GM21526 (cell line): ENCODE results near the gene AGXT.
"Not testable (repeated sequence)": the region's sequence is repeated elsewhere in the genome, so short reads cannot be mapped to it uniquely, and the experiment has no call there.

Source experiments
- ATAC-seq: cut with Tn5 transposase; IDR thresholded peaks from one replicate; pipeline ENCODE4 v1.9.1; 2021; ENCODE audit warnings: moderate library complexity; ENCODE audit not compliant: unreplicated experiment, low FRiP score

AGXT gene

DNA sequence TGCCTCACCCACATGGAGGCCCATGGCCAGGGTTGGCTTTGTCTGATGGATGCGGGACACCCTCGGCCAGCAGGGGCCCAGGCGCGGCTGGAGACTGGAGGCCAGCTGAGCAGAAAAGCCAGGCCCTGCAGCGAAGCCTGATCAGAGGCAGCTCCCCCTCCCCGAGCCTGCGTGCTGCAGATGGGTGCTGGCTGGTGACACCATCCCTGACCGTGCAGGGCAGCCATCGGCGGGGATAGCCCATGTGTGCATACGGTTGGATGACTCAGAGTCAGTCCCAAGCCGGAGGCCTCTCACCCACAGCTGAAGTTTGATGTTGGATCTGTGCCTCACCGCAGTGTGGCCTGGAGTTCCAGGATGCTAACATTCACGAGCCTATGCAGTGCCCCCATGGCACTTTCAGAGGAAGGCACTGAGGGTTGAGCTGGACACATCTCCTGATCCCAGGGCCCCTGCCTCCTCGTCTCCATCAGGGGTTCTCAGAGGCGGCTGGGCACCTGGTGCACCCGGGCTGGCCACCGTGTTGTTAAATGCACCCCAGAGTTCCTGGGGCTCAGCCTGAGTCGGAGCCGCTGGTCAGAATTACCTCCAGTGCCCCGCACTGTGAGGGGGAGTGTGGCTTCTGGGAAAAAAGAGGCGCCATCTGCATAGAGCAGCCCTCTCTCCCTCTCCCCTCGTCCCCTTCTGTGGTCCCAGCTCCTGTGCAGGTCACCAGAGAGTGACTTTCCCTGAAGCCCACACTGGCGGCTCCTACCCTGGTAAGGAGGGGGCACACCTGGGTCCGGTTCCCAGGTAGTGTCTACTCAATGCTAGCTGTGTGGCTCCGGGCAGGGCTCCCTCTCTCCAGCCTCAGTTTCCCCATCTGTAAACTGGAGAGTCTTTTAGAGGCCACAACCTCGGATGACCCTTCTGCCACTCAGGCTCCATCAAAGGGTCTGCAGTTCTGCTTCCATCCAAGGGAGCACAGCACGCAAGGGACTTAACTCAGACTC, 29.2 kb upstream of the AGXT start:
- no peak for ATAC-seq

DNA sequence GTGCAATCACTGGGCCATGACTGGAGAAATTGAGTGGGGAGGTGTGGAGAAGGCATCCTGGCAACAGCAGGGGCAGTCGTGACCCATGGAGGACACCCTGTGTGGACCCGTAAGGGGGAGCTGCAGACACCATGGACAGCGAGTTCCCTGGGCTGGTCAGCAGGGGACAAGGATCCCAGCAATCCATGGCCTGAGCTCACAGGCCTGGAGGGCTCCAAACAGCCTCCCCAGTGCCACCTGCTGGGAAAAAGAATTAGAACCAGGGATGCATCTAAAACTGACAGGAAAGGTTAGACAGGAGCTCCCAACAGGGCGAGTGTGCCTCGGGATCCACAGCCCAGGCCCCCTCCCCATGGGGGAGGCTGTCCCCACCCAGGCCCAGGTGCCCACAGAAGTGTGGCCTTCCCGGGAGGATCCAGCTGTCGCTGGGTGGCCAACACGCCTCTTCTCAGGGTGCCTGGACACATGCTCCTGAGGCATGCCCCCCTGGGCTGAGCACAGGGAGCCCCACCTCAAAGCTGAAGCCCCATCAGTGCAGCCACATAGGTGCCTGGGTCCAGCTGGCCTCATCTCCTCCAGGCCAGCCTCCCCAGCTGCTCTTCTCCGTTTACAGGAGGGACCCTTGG, 28.1 kb upstream of the AGXT start:
- ATAC-seq = no peak

DNA sequence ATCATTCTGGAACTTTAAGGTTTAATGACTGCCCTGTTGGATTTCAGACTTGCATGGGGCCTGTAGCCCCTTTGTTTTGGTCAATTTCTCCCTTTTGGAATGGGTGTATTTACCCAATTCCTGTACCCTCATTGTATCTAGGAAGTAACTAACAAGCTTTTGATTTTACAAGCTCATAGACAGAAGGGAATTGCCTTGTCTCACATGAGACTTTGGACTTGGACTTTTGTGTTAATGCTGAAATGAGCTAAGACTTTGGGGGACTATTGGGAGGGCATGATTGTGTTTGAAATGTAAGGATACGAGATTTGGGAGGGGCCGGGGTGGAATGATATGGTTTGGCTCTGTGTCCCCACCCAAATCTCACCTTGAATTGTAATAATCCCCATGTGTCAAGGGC, 22.3 kb upstream of the AGXT start:
- ATAC-seq = not testable (repeated sequence)

DNA sequence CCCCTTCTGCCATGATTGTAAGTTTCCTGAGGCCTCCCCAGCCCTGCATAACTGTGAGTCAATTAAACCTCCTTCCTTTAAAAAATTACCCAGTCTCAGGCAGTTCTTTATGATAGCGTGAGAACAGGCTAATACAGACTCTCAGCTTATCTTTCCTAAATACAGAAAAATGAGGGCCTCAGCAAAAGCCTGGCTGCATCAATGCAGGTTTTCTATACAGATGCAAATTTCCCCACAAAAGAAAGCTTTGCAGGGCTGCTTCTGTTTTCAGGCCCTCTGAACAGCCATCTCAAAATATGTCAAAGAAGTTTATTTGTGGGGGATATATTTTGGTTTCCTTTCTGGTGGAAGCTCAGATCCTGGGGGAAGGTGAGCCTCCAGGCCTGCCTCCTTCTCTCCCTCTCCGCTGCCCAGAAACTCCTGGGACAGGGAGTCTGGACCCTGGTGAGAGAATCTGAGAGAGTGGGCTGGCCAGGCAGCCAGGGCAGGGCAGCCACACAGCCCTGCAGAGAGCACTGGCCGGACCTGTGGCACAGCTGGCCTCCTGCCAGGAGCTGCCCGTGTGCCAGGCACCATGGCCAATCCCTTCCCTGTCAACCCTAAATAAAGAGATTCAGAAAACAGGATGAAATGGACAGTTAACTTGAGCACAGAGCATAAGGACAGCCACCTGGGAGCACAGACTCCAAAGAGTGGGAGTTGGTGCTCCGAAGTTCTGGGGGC, 21.6 kb upstream of the AGXT start:
- no peak for ATAC-seq

DNA sequence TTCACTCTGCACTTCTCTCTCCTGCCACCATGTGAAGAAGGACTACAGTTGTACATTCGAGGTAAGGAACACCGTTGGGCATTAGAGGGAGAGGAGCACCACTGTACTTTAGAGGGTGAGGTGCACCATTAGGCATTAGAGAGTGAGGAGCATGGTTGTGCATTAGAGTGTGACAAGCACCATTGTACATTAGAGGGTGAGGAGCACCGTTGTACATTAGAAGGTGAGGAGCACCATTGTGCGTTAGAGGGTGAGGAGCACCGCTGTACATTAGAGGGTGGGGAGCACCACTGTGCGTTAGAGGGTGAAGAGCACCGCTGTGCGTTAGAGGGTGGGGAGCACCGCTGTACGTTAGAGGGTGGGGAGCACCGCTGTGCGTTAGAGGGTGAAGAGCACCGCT, 20.8 kb upstream of the AGXT start:
- ATAC-seq = no peak

DNA sequence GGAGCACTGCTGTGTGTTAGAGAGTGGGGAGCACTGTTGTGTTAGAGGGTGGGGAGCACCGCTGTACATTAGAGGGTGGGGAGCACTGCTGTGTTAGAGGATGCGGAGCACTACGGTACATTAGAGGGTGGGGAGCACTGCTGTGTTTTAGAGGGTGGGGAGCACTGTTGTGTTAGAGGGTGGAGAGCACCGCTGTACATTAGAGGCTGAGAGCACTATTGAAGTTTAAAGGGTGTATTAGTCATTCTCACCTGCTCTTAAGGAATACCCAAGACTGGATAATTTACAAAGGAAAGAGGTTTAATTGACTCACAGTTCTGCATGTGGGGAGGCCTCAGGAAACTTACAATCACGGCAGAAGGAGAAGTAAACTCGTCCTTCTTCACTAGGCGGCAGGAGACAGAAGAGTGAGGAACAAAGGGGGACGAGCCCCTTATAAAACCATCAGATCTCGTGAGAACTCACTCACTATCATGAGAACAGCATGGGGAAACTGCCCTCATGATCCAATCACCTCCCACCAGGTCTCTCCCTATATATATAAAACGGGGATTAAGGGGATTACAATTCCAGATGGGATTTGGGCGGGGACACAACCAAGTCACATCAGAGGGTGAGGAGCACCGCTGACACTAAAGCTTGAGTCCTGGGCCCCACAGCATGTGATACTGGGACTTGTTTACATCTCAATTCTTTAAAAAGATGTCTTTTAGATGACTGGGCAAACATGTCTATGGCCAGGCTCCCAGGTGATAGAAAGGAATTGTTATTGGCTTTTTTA, 19.5 kb upstream of the AGXT start:
- ATAC-seq = no peak

DNA sequence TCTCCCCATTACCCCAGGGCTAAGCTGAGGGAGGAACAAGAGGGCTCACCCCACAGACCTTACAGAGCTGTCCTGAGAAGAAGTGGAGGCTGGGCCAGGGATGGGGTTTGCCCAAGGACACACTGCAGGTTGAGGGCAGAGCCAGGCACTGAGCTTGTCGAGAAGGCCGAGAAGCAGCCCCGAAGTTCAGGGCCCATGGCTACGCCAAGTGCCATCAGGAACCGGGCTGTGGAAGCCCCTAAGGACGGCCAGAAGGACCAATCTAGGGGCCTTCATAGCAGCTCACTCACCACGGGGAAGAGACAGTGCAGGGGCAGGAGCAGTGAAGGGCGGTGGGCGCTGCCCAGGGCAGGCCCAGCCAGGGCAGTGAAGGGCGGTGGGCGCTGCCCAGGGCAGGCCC, 18.6 kb upstream of the AGXT start:
- ATAC-seq = no peak

DNA sequence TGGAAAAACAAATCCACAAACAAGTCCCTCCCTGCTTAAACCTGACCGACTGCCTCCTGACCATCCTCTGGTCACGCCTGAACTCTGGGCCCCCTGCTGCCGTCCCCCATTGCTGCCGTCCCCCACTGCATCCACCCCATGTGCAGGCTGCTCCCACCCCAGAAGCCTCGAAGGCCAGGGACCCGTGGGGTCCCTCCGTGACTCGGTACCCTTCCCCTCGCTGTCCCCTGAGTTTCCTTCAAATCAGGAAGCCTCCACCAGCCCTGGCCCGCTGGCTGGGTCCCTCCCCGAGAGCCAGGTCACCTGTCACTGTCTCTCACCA, 17.9 kb upstream of the AGXT start:
- no peak for ATAC-seq

DNA sequence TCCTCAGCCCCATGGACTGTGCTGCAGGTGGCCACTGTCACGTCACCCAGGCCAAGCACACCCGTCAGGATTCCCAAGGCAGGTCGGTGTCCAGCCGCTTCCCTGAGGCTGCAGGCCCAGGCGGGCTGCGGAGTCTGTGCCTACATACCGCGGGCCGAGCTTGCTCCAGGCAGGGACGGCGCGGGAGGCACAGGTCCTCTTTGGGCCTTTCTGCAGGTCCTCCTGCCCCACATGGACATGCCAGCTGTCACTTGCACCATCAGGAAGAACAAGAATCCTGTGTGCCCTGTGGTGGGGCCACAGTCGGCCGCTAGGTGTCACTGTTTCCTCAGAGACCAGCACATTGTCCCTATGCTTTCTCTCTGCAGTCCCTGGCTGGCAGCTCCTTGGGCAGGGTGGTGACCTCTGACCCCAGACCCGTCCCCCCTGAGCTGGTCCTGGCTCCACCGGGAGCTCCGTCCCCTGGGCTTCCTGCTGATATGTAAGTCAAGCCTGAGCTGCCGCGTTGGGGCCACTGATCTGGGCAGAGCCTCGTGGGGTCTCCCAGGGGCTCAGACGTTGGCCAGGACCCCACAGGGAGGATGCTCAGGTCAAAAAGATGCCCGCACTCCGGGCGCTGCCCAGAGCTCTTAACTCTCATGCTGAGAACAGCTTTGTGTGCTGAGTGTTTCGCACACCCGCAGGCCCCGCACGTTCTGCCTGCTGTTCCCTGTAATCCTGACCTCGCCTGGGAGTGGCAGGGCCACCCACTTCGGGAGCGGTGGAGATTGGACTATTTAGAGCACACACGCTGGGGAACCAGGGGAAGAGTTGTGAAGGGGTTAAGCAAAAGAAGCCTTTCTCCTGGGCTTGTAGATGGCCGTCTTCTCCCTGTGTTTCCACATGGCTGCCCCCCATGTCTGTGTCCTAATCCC, 17.3 kb upstream of the AGXT start:
- no peak for ATAC-seq

DNA sequence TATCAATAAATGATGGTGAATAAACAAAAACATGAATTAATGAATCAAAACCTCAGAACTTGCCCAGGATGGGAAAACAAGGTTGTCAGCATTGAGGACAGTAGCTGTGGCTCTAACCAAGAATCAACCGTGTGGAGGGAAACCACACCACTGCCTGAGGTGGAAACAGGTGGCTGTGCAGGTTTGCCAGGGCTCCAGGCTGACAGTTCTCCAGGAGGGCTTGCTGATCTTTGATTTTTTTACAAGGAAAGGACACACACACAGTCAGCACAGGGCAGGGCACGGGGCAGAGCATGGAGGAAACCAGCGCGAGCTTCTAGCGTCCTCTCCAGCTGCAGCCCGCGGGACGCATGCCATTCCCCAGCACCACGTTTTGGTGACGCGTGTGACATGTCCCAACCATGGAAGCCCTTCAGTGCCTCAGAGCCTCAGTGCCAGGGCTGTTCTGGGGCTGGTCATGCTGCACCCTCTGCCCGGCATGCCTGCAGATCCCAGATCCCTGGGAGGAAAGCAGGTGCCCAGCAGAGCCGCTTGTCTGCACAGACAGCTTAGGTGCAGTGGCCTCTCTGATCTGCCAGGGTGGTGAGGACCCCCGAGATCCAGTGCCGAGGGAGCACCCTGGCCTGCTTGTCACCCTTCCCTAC, 15.8 kb upstream of the AGXT start:
- no peak for ATAC-seq

DNA sequence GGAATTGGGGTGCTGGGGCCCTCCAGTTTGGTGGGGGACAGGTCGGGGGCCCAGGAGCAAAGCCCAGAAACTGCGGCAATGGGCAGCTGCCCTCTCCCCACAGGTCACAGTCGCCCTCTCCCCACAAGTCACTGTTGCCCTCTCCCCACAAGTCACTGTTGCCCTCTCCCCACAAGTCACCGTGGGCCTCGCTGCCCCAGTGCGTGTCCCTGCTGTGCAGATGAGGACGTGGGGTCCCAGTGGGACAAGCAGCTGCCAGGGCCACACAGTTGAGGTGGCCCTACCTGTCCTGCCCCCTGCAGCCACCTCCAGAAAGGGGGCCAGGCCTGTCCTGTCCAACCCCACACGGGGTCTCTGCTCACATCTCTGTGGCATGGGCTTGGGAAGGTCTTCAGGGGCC, 13.0 kb upstream of the AGXT start:
- no peak for ATAC-seq

DNA sequence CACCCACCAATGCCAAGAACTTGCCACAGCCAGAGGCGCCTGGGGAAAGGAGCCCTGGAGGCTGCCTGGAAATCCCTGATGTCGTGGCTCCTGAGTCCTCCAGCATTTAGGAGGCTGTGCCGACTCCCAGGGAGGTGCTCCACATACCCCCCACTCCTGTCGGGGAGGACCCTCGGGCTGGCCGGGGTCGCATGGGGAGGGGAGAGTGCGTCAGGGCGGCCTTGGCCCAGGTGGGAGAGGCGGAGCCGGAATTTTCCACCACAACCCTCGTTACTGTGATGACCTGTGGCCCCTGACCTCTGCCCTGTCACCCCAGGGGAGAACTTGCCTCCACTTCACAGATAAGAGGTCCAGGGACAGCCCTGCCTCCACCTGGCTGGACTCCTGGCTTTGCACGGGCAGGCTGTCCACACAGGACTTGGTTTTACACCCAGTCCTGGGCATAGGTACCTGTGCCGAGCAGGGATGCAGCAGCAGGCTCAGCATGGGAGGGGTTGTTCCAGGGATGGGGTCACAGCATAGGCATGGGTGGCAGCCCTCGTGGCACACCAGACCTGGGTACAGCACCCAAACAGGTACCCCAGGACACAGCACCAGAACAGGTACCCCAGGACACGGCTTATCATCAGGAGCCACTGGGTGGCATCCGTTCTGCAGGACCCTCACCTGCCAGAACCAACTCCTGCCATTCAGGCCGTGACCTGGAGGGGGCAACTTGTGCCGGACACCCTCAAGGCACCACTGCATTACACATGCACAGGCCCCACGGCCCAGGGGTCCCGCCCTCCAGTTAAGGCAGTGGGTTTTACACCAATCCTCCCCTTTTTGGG, 12.3 kb upstream of the AGXT start:
- ATAC-seq = no peak

DNA sequence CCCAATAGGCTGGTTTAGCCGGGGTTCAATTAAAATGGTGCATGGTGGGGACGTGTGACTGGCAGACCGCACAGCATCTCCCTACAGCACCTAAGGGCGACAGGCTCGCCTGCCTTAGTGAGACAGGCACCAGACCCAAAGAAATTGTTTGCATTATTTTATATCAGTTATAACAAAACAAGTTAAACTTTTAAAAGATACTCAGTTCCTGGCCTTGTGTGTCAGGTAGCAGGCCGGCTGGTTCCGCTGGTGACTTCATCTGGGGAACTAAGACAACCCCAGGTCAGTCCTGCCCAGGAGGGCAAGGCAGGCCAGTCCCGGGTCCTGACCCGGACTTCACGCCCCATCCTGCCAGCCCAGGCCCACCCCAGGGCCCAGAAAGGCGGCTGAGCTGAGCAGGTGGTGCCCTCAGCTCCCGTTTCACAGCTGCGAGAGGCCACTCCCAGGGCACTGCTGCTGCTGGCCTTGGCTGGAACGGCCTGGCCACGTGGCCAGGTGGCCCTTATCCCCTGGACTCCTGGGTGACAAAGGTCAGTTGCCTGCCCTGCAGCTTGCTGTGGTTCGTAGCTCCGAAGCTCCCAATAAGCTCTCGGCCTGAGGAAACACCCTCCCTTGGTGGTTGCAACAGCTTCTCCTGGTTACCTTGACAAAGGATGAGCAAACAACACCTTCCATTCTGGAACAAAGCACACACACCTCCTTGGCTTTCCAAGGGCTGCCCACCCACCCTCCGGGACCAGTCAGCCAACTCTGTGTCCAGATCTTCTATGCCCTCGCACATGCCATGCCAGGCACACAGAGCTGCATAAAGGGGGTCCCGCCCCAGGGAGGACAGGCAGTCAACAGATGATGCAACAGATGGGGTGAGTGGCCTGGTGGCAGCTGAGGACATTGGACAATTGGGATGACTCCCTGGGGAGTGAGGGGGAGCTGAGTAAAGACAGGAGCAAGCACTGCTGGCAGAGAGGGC, 11.3 kb upstream of the AGXT start:
- ATAC-seq = no peak

DNA sequence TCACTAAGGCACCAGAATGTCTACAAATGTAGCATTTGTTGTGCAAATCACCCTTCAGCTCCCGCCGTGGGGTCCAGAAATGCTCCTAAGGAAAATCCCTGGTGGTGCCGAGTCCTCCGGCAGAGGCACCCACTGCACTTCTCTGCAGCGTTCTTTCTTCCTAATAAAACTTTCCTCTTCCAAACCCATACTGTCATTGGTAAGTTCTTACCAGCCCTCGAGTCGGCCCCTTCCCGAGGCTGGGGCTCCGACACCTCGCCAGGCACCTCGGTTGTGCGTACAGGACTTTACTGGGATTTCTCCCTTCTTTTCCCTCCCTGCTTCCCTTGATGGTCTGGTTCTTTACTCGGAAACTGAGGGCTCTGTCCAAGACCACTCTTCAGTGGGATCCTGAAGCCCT, 10.3 kb upstream of the AGXT start:
- no peak for ATAC-seq

DNA sequence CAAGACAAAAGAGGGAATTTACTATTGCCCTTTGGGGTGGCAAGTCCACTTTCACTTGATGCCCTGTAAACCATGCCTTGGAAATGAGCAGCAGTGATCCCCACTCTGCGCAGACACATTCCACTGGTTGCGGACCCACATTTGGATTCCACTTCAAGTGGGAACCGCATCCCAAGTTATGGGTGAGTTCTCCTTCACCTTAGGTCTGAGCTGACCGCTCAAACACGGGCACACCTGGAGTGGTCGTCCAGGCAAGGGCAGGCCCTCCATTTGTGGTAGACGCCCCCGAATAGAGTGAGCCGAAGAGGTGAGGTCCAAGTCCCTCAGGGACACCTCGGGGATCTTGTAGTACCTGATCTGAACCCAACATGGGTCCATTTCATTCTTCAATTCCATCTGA, 9.8 kb upstream of the AGXT start:
- no peak for ATAC-seq

DNA sequence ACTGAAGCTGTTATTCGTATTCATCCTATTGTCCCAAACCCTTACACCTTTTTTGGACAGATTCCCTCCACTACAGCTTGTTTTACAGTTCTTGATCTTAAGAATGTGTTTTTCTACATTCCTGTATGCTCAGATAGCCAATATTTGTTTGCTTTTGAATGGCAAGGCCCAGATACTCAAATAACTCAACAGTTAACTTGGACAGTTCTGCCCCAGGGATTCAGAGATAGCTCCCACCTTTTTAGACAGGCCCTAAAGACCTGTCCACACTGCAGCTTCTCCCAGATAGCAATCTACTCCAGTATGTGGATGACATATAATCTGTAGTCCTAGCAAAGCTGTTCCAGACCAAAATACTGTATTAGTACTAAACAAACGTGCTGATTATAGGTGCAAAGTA, 7.1 kb upstream of the AGXT start:
- no peak for ATAC-seq

DNA sequence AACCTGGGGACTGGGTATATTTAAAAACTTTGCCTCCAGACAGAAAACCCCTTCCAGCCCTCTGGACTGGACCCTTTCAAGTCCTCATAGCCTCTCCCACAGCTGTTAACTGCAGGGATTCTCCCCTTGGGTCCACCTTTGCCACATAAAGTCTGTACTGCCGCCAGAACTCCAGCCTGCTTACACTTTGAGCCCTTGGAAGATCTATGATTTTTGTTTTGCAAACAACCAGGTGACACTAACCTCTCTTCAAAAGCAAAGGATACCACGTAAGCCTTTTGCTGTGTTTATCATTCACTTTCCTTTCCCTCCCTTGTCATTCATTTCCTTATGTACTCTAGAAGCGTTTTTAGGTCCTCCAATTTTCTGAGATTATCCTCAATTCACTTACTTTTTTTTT, 4.1 kb upstream of the AGXT start:
- ATAC-seq = no peak
